K562 (cell line): Measurements from ENCODE around the gene MAGI1. TPM values are rescaled to one million over a fixed set of nuclear protein-coding genes. Genes with fewer than 3 reads are reported as not detected.

Experiments used
- ATAC-seq: fragments of 200-7000 bp; cut with Tn5 transposase; 3 replicates; pipeline ENCODE4 v1.9.1; 2020; ENCODE audit warnings: moderate library complexity
- BruUV-seq: library from RNA; stranded (reverse); fragments of 400-500 nt; replicated peaks from 2 replicates; lab custom pipeline; 2021; lab: Mats Ljungman, UMichigan
- CTCF ChIA-PET: fragments of 300-600 bp; formaldehyde crosslinking; extraction: SDS; loops from one replicate; lab custom pipeline; 2021; ENCODE audit warnings: low intra/inter-chr PET ratio; lab: Yijun Ruan, JAX
- POLR2A ChIA-PET: fragments of 300-600, 350-650 bp; sonication (Branson Sonifier 250); formaldehyde crosslinking; extraction: SDS; loops from one replicate; lab custom pipeline; 2021; ENCODE audit warnings: antibody characterized with exemption, inconsistent platforms; lab: Yijun Ruan, JAX
- DNase-seq, 4 experiments: peaks; one replicate each; pipeline versions ENCODE4 v3.0.0 to v3.0.0-alpha.2; 2011 to 2018; ENCODE audit warnings: low spot score in 3 of 4, mixed read lengths in 3 of 4; ENCODE audit errors: extremely low read depth in 1 of 4
- FAIRE-seq: peaks from 2 replicates; lab custom pipeline; 2011; peaks lifted over from hg19 to GRCh38; lab: Jason Lieb, UNC
- H2AFZ ChIP-seq: 2 replicates; pipeline ENCODE4 v1.6.0; 2011; ENCODE audit warnings: low read depth, low read length, control low read depth, inconsistent platforms
- H3K27ac ChIP-seq: fragments of 200-600 bp; 3 replicates; pipeline ENCODE4 v1.8.0; 2011; ENCODE audit warnings: low read depth, mild to moderate bottlenecking, control low read depth, inconsistent platforms, low read length, moderate library complexity, mixed read lengths; ENCODE audit errors: extremely low read depth
- H3K27me3 ChIP-seq, 2 experiments: fragments of 300-600 bp in 1 of 2; 2 replicates in 1 of 2; 3 replicates in 1 of 2; pipeline versions ENCODE4 v1.6.0 to v1.8.0; 2011; ENCODE audit warnings: inconsistent platforms in 2 of 2, low read length in 2 of 2, mild to moderate bottlenecking in 1 of 2, mixed read lengths in 1 of 2, moderate library complexity in 1 of 2; ENCODE audit not compliant: control insufficient read depth in 2 of 2, insufficient read depth in 2 of 2
- H3K36me3 ChIP-seq: fragments of 300-600 bp; 3 replicates; pipeline ENCODE4 v1.8.0; 2011; ENCODE audit warnings: mild to moderate bottlenecking, low read length, inconsistent platforms; ENCODE audit not compliant: control insufficient read depth, insufficient read depth
- H3K4me1 ChIP-seq, 2 experiments: fragments of 200-600 bp in 1 of 2; replicated peaks in 1 of 2; 2 replicates in 1 of 2; 3 replicates in 1 of 2; pipeline versions ENCODE4 v1.5.1 to v1.8.0; 2011; ENCODE audit warnings: inconsistent platforms in 2 of 2, low read length in 2 of 2, mild to moderate bottlenecking in 1 of 2, mixed read lengths in 1 of 2, moderate library complexity in 1 of 2; ENCODE audit not compliant: control insufficient read depth in 2 of 2, insufficient read depth in 2 of 2
- H3K4me2 ChIP-seq: 2 replicates; pipeline ENCODE4 v1.6.1; 2011; ENCODE audit warnings: low read length, control low read depth, inconsistent platforms, mixed read lengths; ENCODE audit not compliant: insufficient read depth
- H3K4me3 ChIP-seq: fragments of 200-600 bp; sonication (generic), shearing (Covaris generic); 2 replicates; pipeline ENCODE4 v1.5.1; 2016; ENCODE audit warnings: control low read depth, inconsistent platforms
- H3K79me2 ChIP-seq: fragments of 200-600 bp; 3 replicates; pipeline ENCODE4 v1.8.0; 2011; ENCODE audit warnings: low read length, inconsistent platforms; ENCODE audit not compliant: control insufficient read depth, insufficient read depth
- H3K9ac ChIP-seq, 2 experiments: 2 replicates each; pipeline versions ENCODE4 v1.6.0 to v1.6.1; 2011; ENCODE audit warnings: low read depth in 2 of 2, low read length in 2 of 2, control low read depth in 1 of 2, inconsistent platforms in 1 of 2, mild to moderate bottlenecking in 1 of 2, mixed read lengths in 1 of 2; ENCODE audit not compliant: insufficient read depth in 1 of 2
- H3K9me1 ChIP-seq: one replicate; pipeline ENCODE4 v1.6.0; 2011; ENCODE audit warnings: inconsistent platforms, mild to moderate bottlenecking, low read length, moderate library complexity; ENCODE audit not compliant: control insufficient read depth, insufficient read depth
- H3K9me3 ChIP-seq: replicated peaks from 2 replicates; pipeline ENCODE4 v1.5.1; 2011; ENCODE audit warnings: low read depth, low read length, inconsistent platforms; ENCODE audit not compliant: control insufficient read depth, insufficient read depth
- H4K20me1 ChIP-seq: replicated peaks from 2 replicates; pipeline ENCODE4 v1.6.1; 2011; ENCODE audit warnings: low read length, inconsistent platforms, mixed read lengths; ENCODE audit not compliant: control insufficient read depth, insufficient read depth
- ATF7 ChIP-seq: fragments of 450-650 bp; IDR thresholded peaks from 2 replicates; pipeline ENCODE4 v1.7.1; 2014; ENCODE audit warnings: mild to moderate bottlenecking, moderate library complexity
- GABPA ChIP-seq: fragments of 200-800 bp; sonication (Bioruptor generic); conservative IDR thresholded peaks from 2 replicates; pipeline ENCODE4 v1.6.1; 2016; ENCODE audit warnings: low read depth, missing genetic modification characterization, missing compliant biosample characterization
- KDM2B ChIP-seq: fragments of 250-450 bp; sonication (Bioruptor Pico); IDR thresholded peaks from 2 replicates; pipeline ENCODE4 v1.8.0; 2021; ENCODE audit warnings: mild to moderate bottlenecking, moderate library complexity
- MYC ChIP-seq, 2 experiments: fragments of 250-450 bp in 1 of 2; sonication (Bioruptor Pico) in 1 of 2; IDR thresholded peaks; 2 replicates each; pipeline versions ENCODE4 v1.5.1 to v1.6.1; 2012 to 2021; ENCODE audit warnings: low read depth in 2 of 2, borderline replicate concordance in 1 of 2, improper control_type of control experiment in 1 of 2, low read length in 1 of 2, mild to moderate bottlenecking in 1 of 2, moderate library complexity in 1 of 2
- MYNN ChIP-seq, 2 experiments: sonication (generic); formaldehyde crosslinking in 1 of 2; IDR thresholded peaks; 2 replicates each; pipeline versions ENCODE4 v1.5.0 to v1.6.1; 2016 to 2020; ENCODE audit warnings: antibody characterized with exemption in 1 of 2, missing genetic modification reagents in 1 of 2
- SIRT6 ChIP-seq: IDR thresholded peaks from one replicate; pipeline ENCODE4 v1.6.1; 2012; ENCODE audit warnings: low read depth, mild to moderate bottlenecking, control low read depth, inconsistent platforms, low read length, moderate library complexity
- SMAD2 ChIP-seq: fragments of 150-350 bp; IDR thresholded peaks from 2 replicates; pipeline ENCODE4 v1.6.1; 2014; ENCODE audit warnings: low read depth, mild to moderate bottlenecking, low read length
- TAF7 ChIP-seq: fragments of 450-650 bp; IDR thresholded peaks from 2 replicates; pipeline ENCODE4 v1.6.1; 2016; ENCODE audit warnings: missing genetic modification characterization, missing compliant biosample characterization
- ZFP91 ChIP-seq: sonication (generic); formaldehyde crosslinking; IDR thresholded peaks from 2 replicates; pipeline ENCODE4 v1.8.0; 2022; ENCODE audit warnings: mild to moderate bottlenecking, missing genetic modification reagents
- WGBS: fragments of 100-300 bp; shearing (Covaris generic); methylation state at CpG from one replicate; pipeline ENCODE4 v1.1.6; 2016; ENCODE audit warnings: low coverage, mixed read lengths; ENCODE audit not compliant: insufficient coverage; ENCODE audit errors: missing lambda C conversion rate; 5-methylcytosine and 5-hydroxymethylcytosine counted together
- in situ Hi-C: fragments of 300-500 bp; cut with MboI; formaldehyde crosslinking; loops from 4 replicates; pipeline ENCODE4 v1.15.0; 2018; ENCODE audit warnings: inconsistent platforms, mixed read lengths
- intact Hi-C: fragments of 100-400 bp; cut with micrococcal nuclease; formaldehyde crosslinking; loops from 2 replicates; pipeline ENCODE4 v1.14.2; 2022
- polyA plus RNA-seq, 8 experiments: library from polyadenylated mRNA; depleted of rRNA in 4 of 8; stranded (reverse) in 5 of 8; unstranded in 3 of 8; fragments of >200 nt; fragmentation: Nextera tagmentation in 2 of 8; fragmentation: Illumina TruSeq in 1 of 8; extraction: Ambion mirVana in 2 of 8; extraction: Trizol in 1 of 8; gene quantifications; 2 replicates each; pipeline versions ENCODE4 v1.2.1 to v1.2.3, GENCODE V29; 2011 to 2014; ENCODE audit warnings: inconsistent platforms in 1 of 8, missing spikeins in 1 of 8
- total RNA-seq, 7 experiments: library from RNA; depleted of rRNA in 6 of 7; stranded (reverse); fragments of >200 nt in 6 of 7; fragmentation: Illumina TruSeq in 2 of 7; extraction: Trizol in 2 of 7; gene quantifications; 2 replicates each; pipeline versions ENCODE4 v1.2.1 to v1.2.3, GENCODE V29; 2011 to 2021; ENCODE audit warnings: low replicate concordance in 1 of 7
- TF ChIP-seq, protein P1 (sequence below), 2 experiments: fragments of 450-650 bp; IDR thresholded peaks; 2 replicates each; pipeline ENCODE4 v1.6.1; 2016
- TF ChIP-seq, protein P2 (sequence below): sonication (generic); formaldehyde crosslinking; IDR thresholded peaks from 2 replicates; pipeline ENCODE4 v1.8.1; 2023; ENCODE audit warnings: mild to moderate bottlenecking, missing genetic modification reagents

Gene MAGI1
- total and polyA plus RNA-seq, 9 of the 15 experiments (the other 6 are each of a cell fraction or from before 2014, with no cell fraction given), result 7.8 to 59.4 (median 43.2) TPM

- Histone ChIP-seq H3K27me3 (no peaks in the 10 kb centered on the region), H2AFZ (no peak overlapping the region), H3K9ac (no peak overlapping the region), H3K4me2 (no peak overlapping the region), H3K9me1 (no peaks in the 10 kb centered on the region), H3K27ac (no peak overlapping the region), H4K20me1 (no peaks in the 10 kb centered on the region), H3K4me3 (no peak overlapping the region), H3K9me3 (no peaks in the 10 kb centered on the region), H3K79me2 (no peaks in the 10 kb centered on the region), H3K4me1 (no peaks in the 10 kb centered on the region), H3K36me3 (peaks cover 36% of the 10 kb centered on the region; the same call in 1 of the 3 replicates)
- in situ Hi-C loops (no loop called here), intact Hi-C loops (no loop called here)
- DNase-seq (no peak), ATAC-seq (no peak), FAIRE-seq (no peak)
- 85% methylated on average over 5 of the region's 5 CpGs for WGBS
- ChIA-PET CTCF (no interaction called here), POLR2A (no interaction called here)
- BruUV-seq, result no TSS peak
- no peak for TF ChIP-seq TAF7 (tag)
- no peak for TF ChIP-seq MYC (IDR thresholded peaks at IDR 0.05; ENCODE audit: low read depth, low read length)
- TF ChIP-seq MYC (CRISPR knock-in tag; IDR thresholded peaks at IDR 0.05; ENCODE audit: borderline replicate concordance, low read depth), result no peak
Observed at GRCh38 chr3:65391068-65391467, 647.6 kb downstream of the MAGI1 start.

DNA sequence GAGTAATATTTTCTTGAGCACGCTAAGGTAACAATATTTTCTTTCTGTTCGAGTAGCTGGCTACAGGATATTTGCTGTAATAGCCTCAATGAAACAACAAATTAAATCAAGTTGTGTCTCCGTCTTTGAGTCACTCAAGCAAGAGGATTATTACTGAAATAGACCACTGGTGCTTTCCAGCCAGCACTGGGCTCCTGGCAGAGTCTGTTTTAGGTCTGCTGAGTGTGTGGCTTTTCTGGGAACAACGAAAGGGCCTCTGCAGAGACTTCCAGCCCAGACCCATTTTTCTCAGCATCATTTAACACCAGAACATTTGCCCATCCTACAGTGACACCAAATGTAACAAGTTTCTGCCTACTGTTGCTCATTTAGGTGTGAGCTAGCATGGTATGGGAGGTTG lies 652.9 kb downstream of the MAGI1 start:
- H3K4me2 ChIP-seq, result no peak overlapping the region
- CTCF ChIA-PET, result no interaction called here
- no peak overlapping the region for H3K4me3 ChIP-seq
- ATAC-seq (no peak), FAIRE-seq (no peak), DNase-seq (no peak)
- H4K20me1 ChIP-seq, result no peaks in the 10 kb centered on the region
- POLR2A ChIA-PET, result no interaction called here
- no peaks in the 10 kb centered on the region for H3K27me3 ChIP-seq
- in situ Hi-C loops (no loop called here), intact Hi-C loops (no loop called here)
- H3K4me1 ChIP-seq, result no peaks in the 10 kb centered on the region
- no peak overlapping the region for H3K27ac ChIP-seq
- H3K9me1 ChIP-seq, result no peaks in the 10 kb centered on the region
- no peak overlapping the region for H2AFZ ChIP-seq
- H3K9ac ChIP-seq, result no peak overlapping the region
- 68% methylated on average over 4 of the region's 4 CpGs for WGBS
- no peaks in the 10 kb centered on the region for H3K79me2 ChIP-seq
- no peaks in the 10 kb centered on the region for H3K9me3 ChIP-seq
- BruUV-seq, result no TSS peak
- H3K36me3 ChIP-seq, result peaks cover 46% of the 10 kb centered on the region; the same call in 2 of the 3 replicates
- TF ChIP-seq KDM2B (CRISPR knock-in tag) (no peak), ATF7 (no peak), MYNN (IDR thresholded peaks at IDR 0.05) (no peak), MYNN (CRISPR knock-in tag; IDR thresholded peaks at IDR 0.05) (no peak), ZFP91 (CRISPR knock-in tag) (no peak), GABPA (tag) (no peak), SMAD2 (no peak), SIRT6 (no peak)
- TF ChIP-seq, protein P1, sequence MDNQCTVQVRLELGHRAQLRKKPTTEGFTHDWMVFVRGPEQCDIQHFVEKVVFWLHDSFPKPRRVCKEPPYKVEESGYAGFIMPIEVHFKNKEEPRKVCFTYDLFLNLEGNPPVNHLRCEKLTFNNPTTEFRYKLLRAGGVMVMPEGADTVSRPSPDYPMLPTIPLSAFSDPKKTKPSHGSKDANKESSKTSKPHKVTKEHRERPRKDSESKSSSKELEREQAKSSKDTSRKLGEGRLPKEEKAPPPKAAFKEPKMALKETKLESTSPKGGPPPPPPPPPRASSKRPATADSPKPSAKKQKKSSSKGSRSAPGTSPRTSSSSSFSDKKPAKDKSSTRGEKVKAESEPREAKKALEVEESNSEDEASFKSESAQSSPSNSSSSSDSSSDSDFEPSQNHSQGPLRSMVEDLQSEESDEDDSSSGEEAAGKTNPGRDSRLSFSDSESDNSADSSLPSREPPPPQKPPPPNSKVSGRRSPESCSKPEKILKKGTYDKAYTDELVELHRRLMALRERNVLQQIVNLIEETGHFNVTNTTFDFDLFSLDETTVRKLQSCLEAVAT (IDR thresholded peaks at IDR 0.05), result no peak
- TF ChIP-seq, protein P2, sequence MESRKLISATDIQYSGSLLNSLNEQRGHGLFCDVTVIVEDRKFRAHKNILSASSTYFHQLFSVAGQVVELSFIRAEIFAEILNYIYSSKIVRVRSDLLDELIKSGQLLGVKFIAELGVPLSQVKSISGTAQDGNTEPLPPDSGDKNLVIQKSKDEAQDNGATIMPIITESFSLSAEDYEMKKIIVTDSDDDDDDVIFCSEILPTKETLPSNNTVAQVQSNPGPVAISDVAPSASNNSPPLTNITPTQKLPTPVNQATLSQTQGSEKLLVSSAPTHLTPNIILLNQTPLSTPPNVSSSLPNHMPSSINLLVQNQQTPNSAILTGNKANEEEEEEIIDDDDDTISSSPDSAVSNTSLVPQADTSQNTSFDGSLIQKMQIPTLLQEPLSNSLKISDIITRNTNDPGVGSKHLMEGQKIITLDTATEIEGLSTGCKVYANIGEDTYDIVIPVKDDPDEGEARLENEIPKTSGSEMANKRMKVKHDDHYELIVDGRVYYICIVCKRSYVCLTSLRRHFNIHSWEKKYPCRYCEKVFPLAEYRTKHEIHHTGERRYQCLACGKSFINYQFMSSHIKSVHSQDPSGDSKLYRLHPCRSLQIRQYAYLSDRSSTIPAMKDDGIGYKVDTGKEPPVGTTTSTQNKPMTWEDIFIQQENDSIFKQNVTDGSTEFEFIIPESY (CRISPR knock-in tag), result no peak
